Measurements from ENCODE around the gene MKNK2. TPM values are rescaled to one million over a fixed set of nuclear protein-coding genes. Genes with fewer than 3 reads are reported as not detected.

Gene MKNK2
- total RNA-seq, 1 experiment from 2014 or later, result 271 TPM

GRCh38 chr19:2056837-2057192 lies 5.8 kb upstream of the MKNK2 start:
- DNase-seq (ENCODE audit: low read depth, low spot score) (no peak), ATAC-seq (no peak)
- intact Hi-C loops (cut with micrococcal nuclease), result no loop called here
- Histone ChIP-seq H3K9ac (ENCODE audit: low read length) (no peak overlapping the region), H3K4me3 (replicated peaks in 1 of 2; ENCODE audit: low read depth in 1 of 2, low read length in 2 of 2) (no peak overlapping the region), H3K79me2 (ENCODE audit: insufficient read depth, low read length) (no peaks in the 10 kb centered on the region), H3K36me3 (ENCODE audit: control insufficient read depth in 1 of 2, insufficient read depth in 2 of 2, low read length in 2 of 2) (no peaks in the 10 kb centered on the region), H4K20me1 (ENCODE audit: insufficient read depth) (no peaks in the 10 kb centered on the region), H2AFZ (ENCODE audit: low read depth, low read length, poor library complexity, severe bottlenecking) (no peak overlapping the region), H3K9me2 (ENCODE audit: insufficient read depth) (no peaks in the 10 kb centered on the region), H3K27ac (ENCODE audit: low read depth, low read length) (peak overlapping the region; percentile 99), H3K27me3 (ENCODE audit: insufficient read depth, low read length) (no peaks in the 10 kb centered on the region), H3K4me1 (ENCODE audit: control insufficient read depth in 1 of 2, insufficient read depth in 2 of 2, low read length in 2 of 2) (peaks cover 74 to 93% of the 10 kb centered on the region in 2 experiments), H3K4me2 (ENCODE audit: low read length) (peak overlapping the region; percentile 60), H3K9me3 (ENCODE audit: control insufficient read depth in 1 of 2, insufficient read depth in 1 of 2, low read depth in 1 of 2, low read length in 2 of 2) (no peaks in the 10 kb centered on the region)
- ChIA-PET POLR2A (interaction anchor here (0.6 to 1.5 kb wide), 2 partner anchors 13 to 231 kb away, joined by 6 to 15 read pairs; no protein-coding TSS in a partner anchor), RAD21 (ENCODE audit: low non-redundant PET in 1 of 2, low total read pairs in 2 of 2, uncharacterized antibody in 2 of 2, unreplicated experiment in 2 of 2) (no interaction called here), CTCF (interaction anchor here (0.6 kb wide), 1 partner anchor 22 kb away, joined by 3 read pairs; no protein-coding TSS in a partner anchor)
- TF ChIP-seq ZFX (IDR thresholded peaks at IDR 0.05) (no peak), SP1 (IDR thresholded peaks at IDR 0.05; ENCODE audit: low read depth) (no peak), POLR2A (IDR thresholded peaks at IDR 0.05; ENCODE audit: borderline replicate concordance, extremely low read depth, insufficient read depth, insufficient read length) (no peak), CTCF (IDR thresholded peaks at IDR 0.05 in 2 of 3, conservative IDR thresholded peaks at IDR 0.05 in 1 of 3; ENCODE audit: borderline replicate concordance in 1 of 3, insufficient read depth in 1 of 3, low read depth in 2 of 3, low read length in 2 of 3) (no peak), YY1 (IDR thresholded peaks at IDR 0.05; ENCODE audit: extremely low read depth, insufficient replicate concordance, low read depth, low read length) (no peak), JUND (IDR thresholded peaks at IDR 0.05) (no peak), POLR2AphosphoS5 (IDR thresholded peaks at IDR 0.05; ENCODE audit: low read depth, low read length) (no peak)
- no TSS peak for BruUV-seq (replicated peaks)
